K562 (cell line): ENCODE measurements around the gene CEP43. TPM values are rescaled to one million over a fixed set of nuclear protein-coding genes. Genes with fewer than 3 reads are reported as not detected.

Experiments used
- BRF1 ChIP-seq: IDR thresholded peaks from 3 replicates; pipeline ENCODE4 v1.6.1; 2011; ENCODE audit warnings: borderline replicate concordance, mild to moderate bottlenecking; ENCODE audit not compliant: insufficient read length; ENCODE audit errors: extremely low read depth
- EHMT2 ChIP-seq: fragments of 450-650 bp; IDR thresholded peaks from 2 replicates; pipeline ENCODE4 v1.6.1; 2018; ENCODE audit warnings: antibody characterized with exemption
- HCFC1 ChIP-seq: IDR thresholded peaks from 2 replicates; pipeline ENCODE4 v1.6.1; 2012; ENCODE audit warnings: low read depth, low read length, improper control_type of control experiment
- HDGF ChIP-seq: fragments of 450-650 bp; IDR thresholded peaks from 2 replicates; pipeline ENCODE4 v1.6.1; 2016
- HSF4 ChIP-seq: fragments of 250-450 bp; sonication (Bioruptor Pico); IDR thresholded peaks from 2 replicates; pipeline ENCODE4 v2.1.2; 2022; ENCODE audit warnings: mild to moderate bottlenecking, moderate library complexity, borderline replicate concordance
- SIX5 ChIP-seq, 2 experiments: IDR thresholded peaks; 2 replicates each; pipeline ENCODE4 v1.6.1; 2011; ENCODE audit warnings: low read length in 2 of 2, borderline replicate concordance in 1 of 2, low read depth in 1 of 2, mild to moderate bottlenecking in 1 of 2, moderate library complexity in 1 of 2; ENCODE audit not compliant: insufficient read depth in 1 of 2
- SPI1 ChIP-seq: IDR thresholded peaks from 2 replicates; pipeline ENCODE4 v1.6.1; 2011; ENCODE audit warnings: low read depth, low read length, control low read depth, borderline replicate concordance
- TEAD4 ChIP-seq, 2 experiments: sonication (generic) in 1 of 2; formaldehyde crosslinking in 1 of 2; IDR thresholded peaks; 2 replicates each; pipeline versions ENCODE4 v1.6.1 to v1.8.0; 2012 to 2022; ENCODE audit warnings: borderline replicate concordance in 1 of 2, inconsistent platforms in 1 of 2, low read length in 1 of 2, mild to moderate bottlenecking in 1 of 2, missing genetic modification reagents in 1 of 2
- TGIF2 ChIP-seq: sonication (generic); formaldehyde crosslinking; IDR thresholded peaks from 2 replicates; pipeline ENCODE4 v1.8.1; 2022; ENCODE audit warnings: mild to moderate bottlenecking, missing genetic modification reagents, moderate library complexity
- ZNF263 ChIP-seq: sonication (generic); formaldehyde crosslinking; IDR thresholded peaks from 2 replicates; pipeline ENCODE4 v1.8.0; 2022; ENCODE audit warnings: mild to moderate bottlenecking, missing genetic modification reagents, borderline replicate concordance
- ZNF274 ChIP-seq: IDR thresholded peaks from 2 replicates; pipeline ENCODE4 v1.6.1; 2011; ENCODE audit warnings: low read depth, mild to moderate bottlenecking, low read length, moderate library complexity, borderline replicate concordance
- ZNF707 ChIP-seq: fragments of 250-450 bp; sonication (Bioruptor Pico); conservative IDR thresholded peaks from 2 replicates; pipeline ENCODE4 v1.8.0; 2022; ENCODE audit warnings: inconsistent platforms, mild to moderate bottlenecking, moderate library complexity
- ZNF764 ChIP-seq: fragments of 250-450 bp; sonication (Bioruptor Pico); IDR thresholded peaks from 2 replicates; pipeline ENCODE4 v1.4.0; 2020; ENCODE audit warnings: low read depth, mild to moderate bottlenecking, moderate library complexity
- ZNF830 ChIP-seq: fragments of 250-450 bp; sonication (Bioruptor Pico); IDR thresholded peaks from 2 replicates; pipeline ENCODE4 v1.5.0; 2021; ENCODE audit warnings: mild to moderate bottlenecking
- polyA plus RNA-seq, 8 experiments: library from polyadenylated mRNA; depleted of rRNA in 4 of 8; stranded (reverse) in 5 of 8; unstranded in 3 of 8; fragments of >200 nt; fragmentation: Nextera tagmentation in 2 of 8; fragmentation: Illumina TruSeq in 1 of 8; extraction: Ambion mirVana in 2 of 8; extraction: Trizol in 1 of 8; gene quantifications; 2 replicates each; pipeline versions ENCODE4 v1.2.1 to v1.2.3, GENCODE V29; 2011 to 2014; ENCODE audit warnings: inconsistent platforms in 1 of 8, missing spikeins in 1 of 8
- total RNA-seq, 7 experiments: library from RNA; depleted of rRNA in 6 of 7; stranded (reverse); fragments of >200 nt in 6 of 7; fragmentation: Illumina TruSeq in 2 of 7; extraction: Trizol in 2 of 7; gene quantifications; 2 replicates each; pipeline versions ENCODE4 v1.2.1 to v1.2.3, GENCODE V29; 2011 to 2021; ENCODE audit warnings: low replicate concordance in 1 of 7
- TF ChIP-seq, protein P1 (sequence below): fragments of 200-800 bp; sonication (Bioruptor generic); IDR thresholded peaks from 2 replicates; pipeline ENCODE4 v1.6.1; 2017; ENCODE audit warnings: missing genetic modification characterization, missing compliant biosample characterization
- TF ChIP-seq, protein P2 (sequence below): sonication (generic); formaldehyde crosslinking; IDR thresholded peaks from 2 replicates; pipeline ENCODE4 v1.8.0; 2022; ENCODE audit warnings: mild to moderate bottlenecking, low read depth, missing genetic modification reagents
- TF ChIP-seq, protein P3 (sequence below): fragments of 250-450 bp; sonication (Bioruptor Pico); IDR thresholded peaks from 2 replicates; pipeline ENCODE4 v1.8.0; 2021; ENCODE audit warnings: moderate library complexity, mild to moderate bottlenecking, inconsistent platforms
- TF ChIP-seq, protein P4 (sequence below): fragments of 250-450 bp; sonication (Bioruptor Pico); IDR thresholded peaks from 2 replicates; pipeline ENCODE4 v1.5.0; 2021; ENCODE audit warnings: mild to moderate bottlenecking, borderline replicate concordance

Gene CEP43
- total and polyA plus RNA-seq, 9 of the 15 experiments (the other 6 are each of a cell fraction or from before 2014, with no cell fraction given), result 15.2 to 55.7 (median 47.4) TPM

DNA sequence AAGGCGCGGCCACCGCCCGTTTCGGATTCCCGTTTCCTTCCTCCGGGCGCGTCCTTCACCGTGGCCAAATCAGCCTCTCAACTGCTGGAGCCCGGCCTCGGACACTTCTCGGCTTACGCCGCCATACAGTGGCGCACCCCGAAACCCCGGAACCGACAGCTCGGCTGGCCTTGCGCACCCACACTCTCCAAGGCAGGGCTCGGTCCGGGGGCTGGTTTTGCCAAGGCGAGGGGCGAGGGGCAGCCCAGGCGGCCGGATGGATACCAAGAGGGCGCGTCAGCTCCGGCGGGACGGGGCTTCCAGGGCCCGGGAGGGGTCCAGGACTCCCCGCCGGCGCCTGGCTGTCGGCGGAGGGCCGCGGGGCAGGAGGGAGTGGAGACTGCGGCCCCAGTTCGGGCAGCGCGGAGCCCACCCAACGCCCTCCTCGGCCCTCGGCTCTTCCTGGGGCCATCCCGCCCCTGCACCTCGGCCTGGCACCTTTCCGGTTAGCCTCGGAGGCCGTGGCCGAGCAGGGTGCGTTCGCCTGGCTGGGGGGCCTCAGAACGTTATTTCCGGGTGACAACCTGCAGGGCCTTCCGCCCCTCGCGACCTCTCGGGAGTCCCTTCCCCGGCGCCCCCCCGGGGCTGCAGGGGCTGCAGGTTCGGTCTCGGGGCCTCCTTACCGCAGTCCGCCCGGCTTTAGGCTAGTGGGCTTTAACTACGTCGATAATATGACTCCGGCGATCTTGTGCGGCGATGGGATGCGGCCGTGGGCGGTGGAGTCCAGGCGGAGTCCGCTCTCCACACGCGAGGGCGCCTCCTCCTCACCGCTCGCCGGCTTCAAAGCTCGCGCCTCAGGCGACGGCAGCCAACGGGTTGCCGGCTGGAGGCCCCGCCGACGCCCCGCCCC lies 697 bp upstream of the CEP43 start (continued):
- TF ChIP-seq TGIF2 (peak; percentile 17), ZNF274 (no peak), BRF1 (no peak), SPI1 (no peak), HDGF (no peak), ZNF830 (CRISPR knock-in tag) (peak; percentile 78; the same call in 1 of the 2 replicates), HCFC1 (no peak), ZNF707 (CRISPR knock-in tag) (no peak), TEAD4 (IDR thresholded peaks at IDR 0.05; ENCODE audit: low read length) (peak; percentile 25), TEAD4 (CRISPR knock-in tag; IDR thresholded peaks at IDR 0.05; ENCODE audit: borderline replicate concordance) (no peak), HSF4 (CRISPR knock-in tag) (no peak), ZNF263 (CRISPR knock-in tag) (no peak), SIX5 (IDR thresholded peaks at IDR 0.05; ENCODE audit: borderline replicate concordance in 1 of 2, insufficient read depth in 1 of 2, low read depth in 1 of 2, low read length in 2 of 2) (no peak), ZNF764 (no peak), EHMT2 (no peak)
- TF ChIP-seq, protein P1, sequence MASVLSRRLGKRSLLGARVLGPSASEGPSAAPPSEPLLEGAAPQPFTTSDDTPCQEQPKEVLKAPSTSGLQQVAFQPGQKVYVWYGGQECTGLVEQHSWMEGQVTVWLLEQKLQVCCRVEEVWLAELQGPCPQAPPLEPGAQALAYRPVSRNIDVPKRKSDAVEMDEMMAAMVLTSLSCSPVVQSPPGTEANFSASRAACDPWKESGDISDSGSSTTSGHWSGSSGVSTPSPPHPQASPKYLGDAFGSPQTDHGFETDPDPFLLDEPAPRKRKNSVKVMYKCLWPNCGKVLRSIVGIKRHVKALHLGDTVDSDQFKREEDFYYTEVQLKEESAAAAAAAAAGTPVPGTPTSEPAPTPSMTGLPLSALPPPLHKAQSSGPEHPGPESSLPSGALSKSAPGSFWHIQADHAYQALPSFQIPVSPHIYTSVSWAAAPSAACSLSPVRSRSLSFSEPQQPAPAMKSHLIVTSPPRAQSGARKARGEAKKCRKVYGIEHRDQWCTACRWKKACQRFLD (CRISPR knock-in tag), result peak; percentile 54; the same call in 1 of the 2 replicates
- TF ChIP-seq, protein P2, sequence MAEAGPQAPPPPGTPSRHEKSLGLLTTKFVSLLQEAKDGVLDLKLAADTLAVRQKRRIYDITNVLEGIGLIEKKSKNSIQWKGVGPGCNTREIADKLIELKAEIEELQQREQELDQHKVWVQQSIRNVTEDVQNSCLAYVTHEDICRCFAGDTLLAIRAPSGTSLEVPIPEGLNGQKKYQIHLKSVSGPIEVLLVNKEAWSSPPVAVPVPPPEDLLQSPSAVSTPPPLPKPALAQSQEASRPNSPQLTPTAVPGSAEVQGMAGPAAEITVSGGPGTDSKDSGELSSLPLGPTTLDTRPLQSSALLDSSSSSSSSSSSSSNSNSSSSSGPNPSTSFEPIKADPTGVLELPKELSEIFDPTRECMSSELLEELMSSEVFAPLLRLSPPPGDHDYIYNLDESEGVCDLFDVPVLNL (CRISPR knock-in tag), result peak; percentile 98
- TF ChIP-seq, protein P3, sequence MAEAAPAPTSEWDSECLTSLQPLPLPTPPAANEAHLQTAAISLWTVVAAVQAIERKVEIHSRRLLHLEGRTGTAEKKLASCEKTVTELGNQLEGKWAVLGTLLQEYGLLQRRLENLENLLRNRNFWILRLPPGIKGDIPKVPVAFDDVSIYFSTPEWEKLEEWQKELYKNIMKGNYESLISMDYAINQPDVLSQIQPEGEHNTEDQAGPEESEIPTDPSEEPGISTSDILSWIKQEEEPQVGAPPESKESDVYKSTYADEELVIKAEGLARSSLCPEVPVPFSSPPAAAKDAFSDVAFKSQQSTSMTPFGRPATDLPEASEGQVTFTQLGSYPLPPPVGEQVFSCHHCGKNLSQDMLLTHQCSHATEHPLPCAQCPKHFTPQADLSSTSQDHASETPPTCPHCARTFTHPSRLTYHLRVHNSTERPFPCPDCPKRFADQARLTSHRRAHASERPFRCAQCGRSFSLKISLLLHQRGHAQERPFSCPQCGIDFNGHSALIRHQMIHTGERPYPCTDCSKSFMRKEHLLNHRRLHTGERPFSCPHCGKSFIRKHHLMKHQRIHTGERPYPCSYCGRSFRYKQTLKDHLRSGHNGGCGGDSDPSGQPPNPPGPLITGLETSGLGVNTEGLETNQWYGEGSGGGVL, result no peak
- TF ChIP-seq, protein P4, sequence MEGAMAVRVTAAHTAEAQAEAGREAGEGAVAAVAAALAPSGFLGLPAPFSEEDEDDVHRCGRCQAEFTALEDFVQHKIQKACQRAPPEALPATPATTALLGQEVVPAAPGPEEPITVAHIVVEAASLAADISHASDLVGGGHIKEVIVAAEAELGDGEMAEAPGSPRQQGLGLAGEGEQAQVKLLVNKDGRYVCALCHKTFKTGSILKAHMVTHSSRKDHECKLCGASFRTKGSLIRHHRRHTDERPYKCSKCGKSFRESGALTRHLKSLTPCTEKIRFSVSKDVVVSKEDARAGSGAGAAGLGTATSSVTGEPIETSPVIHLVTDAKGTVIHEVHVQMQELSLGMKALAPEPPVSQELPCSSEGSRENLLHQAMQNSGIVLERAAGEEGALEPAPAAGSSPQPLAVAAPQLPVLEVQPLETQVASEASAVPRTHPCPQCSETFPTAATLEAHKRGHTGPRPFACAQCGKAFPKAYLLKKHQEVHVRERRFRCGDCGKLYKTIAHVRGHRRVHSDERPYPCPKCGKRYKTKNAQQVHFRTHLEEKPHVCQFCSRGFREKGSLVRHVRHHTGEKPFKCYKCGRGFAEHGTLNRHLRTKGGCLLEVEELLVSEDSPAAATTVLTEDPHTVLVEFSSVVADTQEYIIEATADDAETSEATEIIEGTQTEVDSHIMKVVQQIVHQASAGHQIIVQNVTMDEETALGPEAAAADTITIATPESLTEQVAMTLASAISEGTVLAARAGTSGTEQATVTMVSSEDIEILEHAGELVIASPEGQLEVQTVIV (CRISPR knock-in tag), result no peak
